ENCODE results near the gene ITGA7. TPM values are rescaled to one million over a fixed set of nuclear protein-coding genes. Genes with fewer than 3 reads are reported as not detected.

Gene ITGA7
- total RNA-seq, 2 donors from 2014 or later = 285 to 317 TPM

DNA sequence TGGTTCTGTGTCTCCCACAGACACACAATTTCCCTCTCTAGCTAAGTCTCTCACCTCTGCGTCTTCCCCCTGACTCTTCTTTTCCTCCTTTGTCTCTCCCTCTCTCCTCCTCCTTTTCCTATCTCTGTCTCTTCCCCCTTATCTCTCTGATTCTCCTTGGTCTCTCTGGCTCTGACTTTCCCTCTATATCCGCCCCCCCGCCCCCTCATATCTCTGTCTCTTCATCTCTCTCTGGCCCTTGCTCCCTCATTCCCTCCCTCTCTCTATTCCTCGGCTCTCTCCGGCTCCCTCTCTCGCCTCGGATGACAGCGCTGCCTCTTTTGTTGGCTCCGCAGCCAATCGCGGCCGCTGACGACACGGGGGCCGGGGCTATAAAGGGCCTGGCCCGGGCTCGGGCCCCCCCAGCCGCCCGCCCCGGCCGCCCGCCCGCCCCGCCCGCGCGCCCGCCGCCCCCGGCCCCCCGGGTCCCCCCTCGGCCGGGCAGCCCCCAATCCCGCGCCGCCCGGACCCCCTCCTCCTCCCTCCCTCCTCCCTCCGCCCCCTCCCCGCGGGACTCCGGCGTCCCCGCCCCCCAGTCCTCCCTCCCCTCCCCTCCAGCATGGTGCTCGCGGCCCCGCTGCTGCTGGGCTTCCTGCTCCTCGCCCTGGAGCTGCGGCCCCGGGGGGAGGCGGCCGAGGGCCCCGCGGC lies 35.2 kb upstream of the ITGA7 start, which contains the start of gene GDF11:
GDF11 (plus strand) TSS at position 404 of the 687 bp plus-strand sequence; CDS start at position 599, 195 bp downstream.
- DNase-seq (ENCODE audit: low spot score) (no peak), ATAC-seq (ENCODE audit: insufficient number of reproducible peaks, low FRiP score, low read depth) (peak; percentile 22)
- Histone ChIP-seq H3K27ac (peak within 1 kb of the TSS; percentile 37 to 58), H3K4me1 (ENCODE audit: control insufficient read depth in 1 of 2, low read depth in 2 of 2) (peaks cover 19 to 33% of the 10 kb centered on the region in 2 donors), H3K9me3 (no peaks in the 10 kb centered on the region), H3K4me3 (peak within 1 kb of the TSS; percentile 89), H3K36me3 (no peaks in the 10 kb centered on the region), H3K27me3 (replicated peaks; ENCODE audit: insufficient read depth) (no peaks in the 10 kb centered on the region)
- TF ChIP-seq, protein P1, sequence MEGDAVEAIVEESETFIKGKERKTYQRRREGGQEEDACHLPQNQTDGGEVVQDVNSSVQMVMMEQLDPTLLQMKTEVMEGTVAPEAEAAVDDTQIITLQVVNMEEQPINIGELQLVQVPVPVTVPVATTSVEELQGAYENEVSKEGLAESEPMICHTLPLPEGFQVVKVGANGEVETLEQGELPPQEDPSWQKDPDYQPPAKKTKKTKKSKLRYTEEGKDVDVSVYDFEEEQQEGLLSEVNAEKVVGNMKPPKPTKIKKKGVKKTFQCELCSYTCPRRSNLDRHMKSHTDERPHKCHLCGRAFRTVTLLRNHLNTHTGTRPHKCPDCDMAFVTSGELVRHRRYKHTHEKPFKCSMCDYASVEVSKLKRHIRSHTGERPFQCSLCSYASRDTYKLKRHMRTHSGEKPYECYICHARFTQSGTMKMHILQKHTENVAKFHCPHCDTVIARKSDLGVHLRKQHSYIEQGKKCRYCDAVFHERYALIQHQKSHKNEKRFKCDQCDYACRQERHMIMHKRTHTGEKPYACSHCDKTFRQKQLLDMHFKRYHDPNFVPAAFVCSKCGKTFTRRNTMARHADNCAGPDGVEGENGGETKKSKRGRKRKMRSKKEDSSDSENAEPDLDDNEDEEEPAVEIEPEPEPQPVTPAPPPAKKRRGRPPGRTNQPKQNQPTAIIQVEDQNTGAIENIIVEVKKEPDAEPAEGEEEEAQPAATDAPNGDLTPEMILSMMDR (IDR thresholded peaks at IDR 0.05) = no peak

DNA sequence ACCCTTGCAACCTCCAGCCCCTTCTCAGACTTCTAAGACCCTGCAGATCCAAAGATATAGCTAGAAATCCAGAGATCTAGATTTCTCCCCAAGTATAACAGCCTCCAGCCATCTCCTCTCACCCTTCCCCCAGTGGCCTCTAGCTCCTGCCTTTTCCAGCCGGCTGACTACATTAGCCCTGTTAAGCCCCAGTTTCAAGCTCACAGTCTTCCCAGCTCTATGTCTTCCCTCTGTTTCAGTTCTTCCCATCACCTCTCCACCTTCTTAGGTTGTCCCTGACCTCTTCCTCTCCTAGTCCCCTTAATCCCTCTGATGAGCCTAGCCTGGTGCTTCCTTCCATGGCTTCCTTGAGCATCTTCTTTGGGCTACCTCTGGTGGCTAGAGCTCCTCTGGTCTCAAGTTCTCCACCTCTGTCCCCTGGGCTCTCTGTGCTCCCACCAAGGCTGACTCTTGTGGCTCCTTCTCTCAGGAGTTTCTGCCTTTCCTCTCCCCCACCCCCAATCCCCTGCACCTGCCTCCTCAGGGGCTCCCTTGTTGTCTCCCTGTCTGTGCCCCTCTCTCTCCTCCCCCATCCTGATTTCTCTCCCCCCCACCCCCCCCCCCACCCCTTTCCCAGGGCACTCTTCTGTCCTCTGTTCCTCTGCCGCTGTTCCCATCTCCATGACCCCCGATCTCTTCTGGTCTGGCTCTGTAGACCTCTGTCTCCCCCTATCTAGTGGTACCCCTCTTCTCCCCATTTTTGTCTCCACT lies 34.4 kb upstream of the ITGA7 start:
- Histone ChIP-seq H3K27ac (peak overlapping the region in 1 of 2 donors; percentile 37), H3K27me3 (replicated peaks; ENCODE audit: insufficient read depth) (no peaks in the 10 kb centered on the region), H3K4me1 (ENCODE audit: control insufficient read depth in 1 of 2, low read depth in 2 of 2) (peaks cover 21 to 40% of the 10 kb centered on the region in 2 donors), H3K4me3 (peak overlapping the region; percentile 64), H3K9me3 (no peaks in the 10 kb centered on the region), H3K36me3 (no peaks in the 10 kb centered on the region)
- ATAC-seq (ENCODE audit: insufficient number of reproducible peaks, low FRiP score, low read depth) (no peak), DNase-seq (ENCODE audit: low spot score) (no peak)
- TF ChIP-seq, protein P1 (IDR thresholded peaks at IDR 0.05) = no peak

DNA sequence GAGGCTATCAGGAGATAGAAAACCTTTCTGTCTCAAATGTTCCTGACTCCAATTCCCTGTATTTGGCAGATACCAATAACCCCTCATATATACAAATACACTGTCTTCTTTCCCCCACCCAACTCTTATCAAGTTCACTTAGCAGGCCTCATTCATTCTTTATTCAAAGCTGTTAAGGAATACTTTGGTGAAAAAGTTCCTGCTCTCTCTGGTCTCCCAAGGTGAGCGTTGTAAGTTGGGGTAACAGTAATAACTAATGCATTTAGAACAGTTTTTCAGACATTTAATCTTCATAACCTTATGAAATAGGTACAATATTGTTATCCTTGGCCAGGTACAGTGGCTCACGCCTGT lies 31.3 kb upstream of the ITGA7 start:
- Histone ChIP-seq H3K9me3 (no peaks in the 10 kb centered on the region), H3K27me3 (replicated peaks; ENCODE audit: insufficient read depth) (no peaks in the 10 kb centered on the region), H3K4me3 (peak overlapping the region; percentile 86), H3K4me1 (ENCODE audit: control insufficient read depth in 1 of 2, low read depth in 2 of 2) (peaks cover 6 to 20% of the 10 kb centered on the region in 2 donors), H3K36me3 (no peaks in the 10 kb centered on the region), H3K27ac (peak overlapping the region in 1 of 2 donors; percentile 71)
- ATAC-seq (ENCODE audit: insufficient number of reproducible peaks, low FRiP score, low read depth) (no peak), DNase-seq (ENCODE audit: low spot score) (no peak)
- TF ChIP-seq, protein P1 (IDR thresholded peaks at IDR 0.05) = no peak

DNA sequence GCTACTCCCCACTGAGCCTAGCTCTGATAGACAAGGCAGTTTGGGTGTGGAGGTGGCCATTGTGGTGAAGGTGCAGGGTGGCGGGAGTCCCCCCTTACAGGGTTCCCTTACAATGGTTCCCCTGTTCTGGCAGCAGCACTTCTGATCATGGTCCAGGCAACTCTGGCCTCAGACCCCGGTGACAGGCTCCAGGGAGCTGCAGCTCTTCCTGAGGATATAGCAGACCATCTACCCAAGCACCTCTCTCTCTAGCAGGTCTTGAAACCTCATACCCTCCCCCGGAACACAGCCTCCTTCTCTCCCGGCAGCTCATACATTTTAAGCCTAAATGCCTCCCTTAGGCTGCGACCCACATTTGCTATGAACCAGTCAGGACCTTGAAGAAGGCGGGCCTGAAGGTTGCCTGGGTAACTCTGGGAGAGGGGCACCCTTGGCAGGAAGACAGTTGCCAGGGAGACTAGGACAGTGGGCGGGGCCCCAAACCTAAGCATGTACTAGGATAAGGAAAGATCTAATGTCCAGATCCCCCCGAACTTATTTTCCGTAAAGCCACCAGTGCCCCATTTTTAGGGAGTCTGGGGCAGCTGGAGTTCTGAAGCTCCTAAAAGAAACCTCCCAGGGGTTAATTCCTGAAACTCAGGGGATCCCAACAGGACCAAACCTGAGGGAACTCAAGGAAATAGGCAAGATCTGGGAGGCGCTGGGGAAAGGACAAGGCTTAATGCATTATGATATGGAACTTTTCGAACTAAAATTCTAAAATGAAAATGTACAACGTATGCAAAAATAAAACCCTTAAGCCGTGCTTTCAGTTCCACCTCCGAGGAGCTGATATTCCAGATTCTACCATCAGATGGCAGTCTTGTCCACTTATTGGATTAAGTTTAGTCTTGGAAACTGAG lies 30.7 kb upstream of the ITGA7 start:
- ATAC-seq (ENCODE audit: insufficient number of reproducible peaks, low FRiP score, low read depth) = peak; percentile 62
- H3K27me3 ChIP-seq (replicated peaks; ENCODE audit: insufficient read depth) = no peaks in the 10 kb centered on the region
- no peaks in the 10 kb centered on the region for H3K9me3 ChIP-seq
- no peaks in the 10 kb centered on the region for H3K36me3 ChIP-seq
- DNase-seq (ENCODE audit: low spot score) = no peak
- H3K4me1 ChIP-seq (ENCODE audit: control insufficient read depth in 1 of 2, low read depth in 2 of 2) = peaks cover 5 to 15% of the 10 kb centered on the region in 2 donors
- peak overlapping the region; percentile 86 for H3K4me3 ChIP-seq
- H3K27ac ChIP-seq = peak overlapping the region; percentile 68 to 71
- TF ChIP-seq, protein P1 (IDR thresholded peaks at IDR 0.05) = peak; percentile 88

Measured in thoracic aorta (tissue), 2 donors.